Caco-2 (cell line): ENCODE results near the gene HSF5. TPM values are rescaled to one million over a fixed set of nuclear protein-coding genes. Genes with fewer than 3 reads are reported as not detected.
A peak's percentile ranks its signal among the peaks of the same experiment; 100 is the strongest.

ENCODE experiments used
- BruUV-seq: library from RNA; stranded (reverse); fragments of 400-500 nt; replicated peaks from 2 replicates; lab custom pipeline; 2021; lab: Mats Ljungman, UMichigan
- CTCF ChIA-PET: fragments of 300-600 bp; sonication (Branson Sonifier 250); formaldehyde crosslinking; loops from one replicate; lab custom pipeline; 2022; ENCODE audit warnings: antibody characterized with exemption; lab: Charles Lee
- POLR2A ChIA-PET: fragments of 300-600 bp; sonication (Branson Sonifier 250); formaldehyde crosslinking; loops from one replicate; lab custom pipeline; 2022; ENCODE audit warnings: antibody characterized with exemption; lab: Charles Lee
- DNase-seq, 2 experiments: peaks; one replicate each; pipeline versions ENCODE4 v3.0.0 to v3.0.0-alpha.2; 2020 to 2022
- H3K27me3 ChIP-seq: replicated peaks from 2 replicates; pipeline ENCODE4 v1.6.0; 2011; ENCODE audit warnings: low read length; ENCODE audit not compliant: control insufficient read depth, insufficient read depth
- H3K36me3 ChIP-seq: 2 replicates; pipeline ENCODE4 v1.5.1; 2011; ENCODE audit warnings: low read length; ENCODE audit not compliant: control insufficient read depth, insufficient read depth
- H3K4me1 ChIP-seq: fragments of 250-450 bp; sonication (Bioruptor Pico); 2 replicates; pipeline ENCODE4 v1.5.1; 2020; ENCODE audit warnings: mild to moderate bottlenecking
- H3K4me3 ChIP-seq: 2 replicates; pipeline ENCODE4 v1.5.1; 2011; ENCODE audit warnings: low read depth, mild to moderate bottlenecking, control low read depth, low read length
- H3K9me3 ChIP-seq: fragments of 250-450 bp; sonication (Bioruptor Pico); 2 replicates; pipeline ENCODE4 v1.5.1; 2020; ENCODE audit warnings: mild to moderate bottlenecking, moderate library complexity
- H3K27ac Mint-ChIP-seq: one replicate; pipeline ENCODE4 v1.8.0; 2022; ENCODE audit warnings: mixed read lengths; ENCODE audit not compliant: unreplicated experiment
- H3K27me3 Mint-ChIP-seq: one replicate; pipeline ENCODE4 v1.8.0; 2022; ENCODE audit warnings: mixed read lengths; ENCODE audit not compliant: insufficient read depth, unreplicated experiment
- H3K36me3 Mint-ChIP-seq: one replicate; pipeline ENCODE4 v1.8.0; 2022; ENCODE audit warnings: mild to moderate bottlenecking, mixed read lengths; ENCODE audit not compliant: insufficient read depth, unreplicated experiment
- H3K4me1 Mint-ChIP-seq: one replicate; pipeline ENCODE4 v1.8.0; 2022; ENCODE audit warnings: low read depth, mixed read lengths; ENCODE audit not compliant: unreplicated experiment
- H3K4me3 Mint-ChIP-seq: one replicate; pipeline ENCODE4 v1.8.0; 2022; ENCODE audit warnings: mild to moderate bottlenecking, moderate library complexity, mixed read lengths; ENCODE audit not compliant: unreplicated experiment
- H3K9me3 Mint-ChIP-seq: one replicate; pipeline ENCODE4 v1.8.0; 2022; ENCODE audit warnings: mixed read lengths; ENCODE audit not compliant: unreplicated experiment
- intact Hi-C: fragments of 100-400 bp; cut with micrococcal nuclease; formaldehyde crosslinking; loops from one replicate; pipeline ENCODE4 v1.10.0; 2022; ENCODE audit not compliant: unreplicated experiment
- total RNA-seq: library from RNA; stranded (reverse); gene quantifications from 2 replicates; pipeline ENCODE4 v1.2.3, GENCODE V29; 2022
- TF ChIP-seq, protein P1 (sequence below), 2 experiments: fragments of 200-600 bp in 1 of 2; IDR thresholded peaks; 1 replicate in 1 of 2; 2 replicates in 1 of 2; pipeline versions ENCODE4 v1.5.1 to v1.8.0; 2011 to 2022; ENCODE audit warnings: antibody characterized with exemption in 1 of 2, control low read depth in 1 of 2, inconsistent platforms in 1 of 2, low read depth in 1 of 2, low read length in 1 of 2, mild to moderate bottlenecking in 1 of 2, moderate library complexity in 1 of 2; ENCODE audit not compliant: insufficient read depth in 1 of 2, severe bottlenecking in 1 of 2, unreplicated experiment in 1 of 2

The HSF5 gene
- total RNA-seq, 1 experiment from 2014 or later: 0.98 TPM

DNA sequence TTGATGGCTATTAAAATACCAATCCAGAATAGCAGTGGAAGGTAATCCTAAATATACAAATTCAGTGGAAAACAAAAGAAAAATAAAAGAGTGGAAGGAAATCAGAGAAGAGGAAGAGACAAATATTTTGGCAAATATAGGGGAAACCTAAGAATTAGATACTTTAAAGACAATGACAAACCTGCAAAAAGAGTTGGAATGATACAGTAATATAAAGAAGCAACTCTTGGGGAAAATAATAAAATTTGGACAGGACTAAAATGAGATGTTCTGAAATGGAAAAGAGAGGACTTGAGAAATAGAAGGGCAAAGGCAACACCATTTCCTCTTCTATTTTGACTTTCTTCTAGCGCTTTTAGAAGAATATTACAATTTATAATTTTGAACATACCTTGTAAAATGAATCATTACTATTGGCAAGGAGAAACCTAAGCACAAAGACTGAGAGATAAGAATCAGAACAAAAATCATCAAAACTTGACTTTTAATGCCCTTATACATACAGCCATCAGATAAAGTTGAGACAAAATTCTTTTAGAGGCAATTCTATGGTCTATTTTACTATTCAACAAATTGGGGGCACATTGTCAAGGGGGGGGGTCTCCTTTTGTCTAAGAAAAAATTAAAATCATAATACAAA lies 76.0 kb downstream of the HSF5 start:
- TF ChIP-seq, protein P1, sequence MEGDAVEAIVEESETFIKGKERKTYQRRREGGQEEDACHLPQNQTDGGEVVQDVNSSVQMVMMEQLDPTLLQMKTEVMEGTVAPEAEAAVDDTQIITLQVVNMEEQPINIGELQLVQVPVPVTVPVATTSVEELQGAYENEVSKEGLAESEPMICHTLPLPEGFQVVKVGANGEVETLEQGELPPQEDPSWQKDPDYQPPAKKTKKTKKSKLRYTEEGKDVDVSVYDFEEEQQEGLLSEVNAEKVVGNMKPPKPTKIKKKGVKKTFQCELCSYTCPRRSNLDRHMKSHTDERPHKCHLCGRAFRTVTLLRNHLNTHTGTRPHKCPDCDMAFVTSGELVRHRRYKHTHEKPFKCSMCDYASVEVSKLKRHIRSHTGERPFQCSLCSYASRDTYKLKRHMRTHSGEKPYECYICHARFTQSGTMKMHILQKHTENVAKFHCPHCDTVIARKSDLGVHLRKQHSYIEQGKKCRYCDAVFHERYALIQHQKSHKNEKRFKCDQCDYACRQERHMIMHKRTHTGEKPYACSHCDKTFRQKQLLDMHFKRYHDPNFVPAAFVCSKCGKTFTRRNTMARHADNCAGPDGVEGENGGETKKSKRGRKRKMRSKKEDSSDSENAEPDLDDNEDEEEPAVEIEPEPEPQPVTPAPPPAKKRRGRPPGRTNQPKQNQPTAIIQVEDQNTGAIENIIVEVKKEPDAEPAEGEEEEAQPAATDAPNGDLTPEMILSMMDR (IDR thresholded peaks at IDR 0.05; ENCODE audit: insufficient read depth in 1 of 2, low read depth in 1 of 2, low read length in 1 of 2, severe bottlenecking in 1 of 2, unreplicated experiment in 1 of 2): no peak
- ChIA-PET CTCF (no interaction called here), POLR2A (no interaction called here)
- BruUV-seq: no TSS peak
- H3K27me3 ChIP-seq: no peaks in the 10 kb centered on the region
- Mint-ChIP-seq H3K27me3 (no peaks in the 10 kb centered on the region), H3K9me3 (no peaks in the 10 kb centered on the region), H3K27ac (peak overlapping the region; percentile 69), H3K4me3 (peak overlapping the region; percentile 90), H3K36me3 (peaks cover 86% of the 10 kb centered on the region), H3K4me1 (peaks cover 27% of the 10 kb centered on the region)
- no peak for DNase-seq
- no peaks in the 10 kb centered on the region for H3K9me3 ChIP-seq
- H3K4me3 ChIP-seq: 0 out of 2 replicates have a peak overlapping the region, but pooled peaks have one; percentile 70
- H3K4me1 ChIP-seq: peaks cover 43% of the 10 kb centered on the region
- intact Hi-C loops: no loop called here
- H3K36me3 ChIP-seq: no peaks in the 10 kb centered on the region

DNA sequence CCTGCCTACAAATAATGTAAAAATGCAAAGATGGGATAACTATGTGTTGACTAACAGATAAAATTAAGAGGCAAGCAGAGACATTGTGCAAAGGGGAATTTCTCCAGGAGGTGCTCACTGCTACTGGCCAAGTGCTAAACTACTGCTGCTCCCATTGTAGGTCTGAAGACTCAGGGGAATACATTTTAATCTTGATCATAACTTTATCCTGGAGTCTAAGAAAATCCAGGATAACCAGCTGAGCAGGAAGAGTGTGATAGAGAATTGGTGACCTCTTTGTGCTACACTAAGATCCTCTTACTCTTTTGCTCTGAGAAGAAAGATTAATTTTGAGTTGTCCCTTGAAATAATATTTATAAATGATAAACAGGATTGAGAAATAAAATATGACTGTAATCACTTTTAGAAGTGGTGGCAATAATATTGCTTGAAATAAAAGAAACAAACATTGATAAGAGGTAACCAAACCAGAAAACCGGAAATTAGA lies 76.8 kb downstream of the HSF5 start:
- intact Hi-C loops: no loop called here
- Mint-ChIP-seq H3K27ac (peak overlapping the region; percentile 9), H3K4me1 (peaks cover 27% of the 10 kb centered on the region), H3K36me3 (peaks cover 79% of the 10 kb centered on the region), H3K27me3 (no peaks in the 10 kb centered on the region), H3K9me3 (no peaks in the 10 kb centered on the region), H3K4me3 (peak overlapping the region; percentile 90)
- Histone ChIP-seq H3K36me3 (no peaks in the 10 kb centered on the region), H3K27me3 (no peaks in the 10 kb centered on the region), H3K4me1 (peaks cover 45% of the 10 kb centered on the region), H3K9me3 (no peaks in the 10 kb centered on the region), H3K4me3 (no peak overlapping the region)
- TF ChIP-seq, protein P1 (IDR thresholded peaks at IDR 0.05; ENCODE audit: insufficient read depth in 1 of 2, low read depth in 1 of 2, low read length in 1 of 2, severe bottlenecking in 1 of 2, unreplicated experiment in 1 of 2): no peak
- BruUV-seq: no TSS peak
- DNase-seq: no peak
- ChIA-PET CTCF (no interaction called here), POLR2A (no interaction called here)

DNA sequence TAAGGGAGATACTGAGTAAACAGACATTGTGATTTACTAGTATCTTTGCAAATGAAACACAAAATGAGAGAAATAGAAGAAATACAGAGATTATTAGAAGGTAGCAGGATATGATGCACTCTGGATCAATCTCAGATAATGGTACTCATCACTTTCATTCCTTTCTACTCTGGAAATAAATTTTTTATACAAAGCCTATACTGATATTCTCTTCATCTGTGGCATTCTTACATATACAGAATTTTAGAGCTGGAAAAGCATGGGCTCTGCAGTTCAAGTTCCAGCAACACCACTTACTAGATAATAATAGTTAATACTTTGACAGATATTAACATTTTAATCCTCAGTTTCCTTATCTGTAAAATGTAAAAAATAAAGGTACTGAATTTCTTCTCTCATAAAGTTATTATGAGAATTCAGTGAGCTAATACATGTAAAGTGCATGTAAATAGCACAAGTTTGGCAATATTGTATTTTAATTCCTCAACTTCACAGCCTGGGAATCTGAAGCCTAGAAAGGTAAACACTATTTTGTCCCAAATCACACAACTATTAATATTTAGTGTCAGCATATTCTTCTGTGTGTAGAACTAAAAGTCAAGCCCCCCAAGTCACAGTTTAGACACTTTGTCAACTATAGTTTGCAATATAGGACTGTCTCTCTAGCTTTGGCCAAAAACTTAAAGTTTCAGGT lies 77.3 kb downstream of the HSF5 start:
- Mint-ChIP-seq H3K36me3 (peaks cover 77% of the 10 kb centered on the region), H3K4me1 (peaks cover 27% of the 10 kb centered on the region), H3K4me3 (peak overlapping the region; percentile 90), H3K27me3 (no peaks in the 10 kb centered on the region), H3K9me3 (no peaks in the 10 kb centered on the region), H3K27ac (peak overlapping the region; percentile 9)
- TF ChIP-seq, protein P1 (IDR thresholded peaks at IDR 0.05; ENCODE audit: insufficient read depth in 1 of 2, low read depth in 1 of 2, low read length in 1 of 2, severe bottlenecking in 1 of 2, unreplicated experiment in 1 of 2): no peak
- intact Hi-C loops: no loop called here
- no TSS peak for BruUV-seq
- Histone ChIP-seq H3K9me3 (no peaks in the 10 kb centered on the region), H3K27me3 (no peaks in the 10 kb centered on the region), H3K36me3 (no peaks in the 10 kb centered on the region), H3K4me1 (peaks cover 51% of the 10 kb centered on the region), H3K4me3 (no peak overlapping the region)
- CTCF ChIA-PET: no interaction called here
- no peak for DNase-seq
- POLR2A ChIA-PET: no interaction called here
